GM18909 (cell line): ENCODE measurements around the gene CDC123.
"Not testable (repeated sequence)": the region's sequence is repeated elsewhere in the genome, so short reads cannot be mapped to it uniquely, and the experiment has no call there.

Experiments
- ATAC-seq: cut with Tn5 transposase; IDR thresholded peaks from one replicate; pipeline ENCODE4 v1.9.1; 2021; ENCODE audit warnings: mild to moderate bottlenecking; ENCODE audit not compliant: unreplicated experiment, poor library complexity

The CDC123 gene

GRCh38 chr10:12279281-12279680, 83.3 kb downstream of the CDC123 start:
- no peak for ATAC-seq

- ATAC-seq = no peak
Measured at GRCh38 chr10:12287772-12288171, 91.8 kb downstream of the CDC123 start.

- not testable (repeated sequence) for ATAC-seq
Measured at GRCh38 chr10:12297784-12298183, 101.8 kb downstream of the CDC123 start.

GRCh38 chr10:12299222-12299965, 103.4 kb downstream of the CDC123 start:
- ATAC-seq = no peak
